H1 (cell line): ENCODE results near the gene SSRP1. TPM values are rescaled to one million over a fixed set of nuclear protein-coding genes. Genes with fewer than 3 reads are reported as not detected.

Experiments
- CTCF ChIA-PET: fragments of 300-600 bp; sonication (Branson Sonifier 250); formaldehyde crosslinking; loops from one replicate; lab custom pipeline; 2021; ENCODE audit not compliant: partially characterized antibody; lab: Charles Lee
- POLR2A ChIA-PET: fragments of 300-600 bp; sonication (Branson Sonifier 250); formaldehyde crosslinking; loops from one replicate; lab custom pipeline; 2021; ENCODE audit warnings: inconsistent platforms; ENCODE audit not compliant: partially characterized antibody; lab: Charles Lee
- DNase-seq, 2 experiments: peaks; one replicate each; pipeline versions ENCODE4 v3.0.0 to v3.0.0-alpha.2; 2010 to 2022; ENCODE audit warnings: low spot score in 2 of 2, low read depth in 1 of 2, mixed read lengths in 1 of 2
- FAIRE-seq: peaks from 2 replicates; lab custom pipeline; 2011; peaks lifted over from hg19 to GRCh38; lab: Jason Lieb, UNC
- H2AFZ ChIP-seq: 2 replicates; pipeline ENCODE4 v1.8.1; 2012; ENCODE audit warnings: low read length, inconsistent platforms
- H2AK5ac ChIP-seq: 2 replicates; pipeline ENCODE4 v1.6.1; 2013; ENCODE audit warnings: low read depth, low read length
- H2BK120ac ChIP-seq: replicated peaks from 2 replicates; pipeline ENCODE3; 2013; ENCODE audit warnings: low read depth, low read length, inconsistent platforms
- H2BK12ac ChIP-seq: 2 replicates; pipeline ENCODE4 v1.6.1; 2013; ENCODE audit warnings: low read depth, low read length
- H2BK15ac ChIP-seq: 2 replicates; pipeline ENCODE4 v1.6.1; 2013; ENCODE audit warnings: low read length
- H2BK20ac ChIP-seq: 2 replicates; pipeline ENCODE4 v1.6.1; 2013; ENCODE audit warnings: low read length
- H2BK5ac ChIP-seq: 2 replicates; pipeline ENCODE4 v1.6.1; 2013; ENCODE audit warnings: low read depth, low read length
- H3K14ac ChIP-seq: 2 replicates; pipeline ENCODE4 v1.6.1; 2013; ENCODE audit warnings: inconsistent platforms; ENCODE audit not compliant: insufficient read length
- H3K18ac ChIP-seq: 2 replicates; pipeline ENCODE4 v1.6.1; 2013; ENCODE audit warnings: low read length; ENCODE audit errors: extremely low read depth
- H3K23ac ChIP-seq: 2 replicates; pipeline ENCODE4 v1.6.1; 2013; ENCODE audit warnings: inconsistent platforms; ENCODE audit not compliant: insufficient read length
- H3K23me2 ChIP-seq: 2 replicates; pipeline ENCODE4 v1.6.1; 2013; ENCODE audit warnings: low read depth, low read length
- H3K27ac ChIP-seq: 2 replicates; pipeline ENCODE4 v1.6.1; 2011; ENCODE audit warnings: low read depth, low read length, inconsistent platforms
- H3K27me3 ChIP-seq, 4 experiments: replicated peaks in 1 of 4; 1 replicate in 1 of 4; 2 replicates in 3 of 4; pipeline versions ENCODE4 v1.6.1 to v1.8.1; 2011 to 2013; ENCODE audit warnings: low read length in 3 of 4, mild to moderate bottlenecking in 3 of 4, inconsistent platforms in 2 of 4, mixed read lengths in 2 of 4, moderate library complexity in 1 of 4; ENCODE audit not compliant: control insufficient read depth in 3 of 4, insufficient read depth in 3 of 4; ENCODE audit errors: extremely low read depth in 1 of 4
- H3K36me3 ChIP-seq, 4 experiments: 2 replicates each; pipeline versions ENCODE4 v1.6.1 to v1.8.1; 2011 to 2013; ENCODE audit warnings: mild to moderate bottlenecking in 4 of 4, low read length in 3 of 4, moderate library complexity in 2 of 4, control low read depth in 1 of 4, inconsistent platforms in 1 of 4; ENCODE audit not compliant: insufficient read depth in 4 of 4, control insufficient read depth in 2 of 4
- H3K4ac ChIP-seq: replicated peaks from 2 replicates; pipeline ENCODE3; 2013; ENCODE audit warnings: low read length, low read depth, mixed read lengths, inconsistent platforms; ENCODE audit not compliant: insufficient read length
- H3K4me1 ChIP-seq, 4 experiments: replicated peaks in 1 of 4; 1 replicate in 1 of 4; 2 replicates in 3 of 4; pipeline versions ENCODE4 v1.6.1 to v1.8.1; 2011 to 2013; ENCODE audit warnings: low read length in 3 of 4, inconsistent platforms in 2 of 4, mixed read lengths in 1 of 4; ENCODE audit not compliant: insufficient read depth in 4 of 4, control insufficient read depth in 3 of 4
- H3K4me2 ChIP-seq, 2 experiments: 2 replicates each; pipeline versions ENCODE4 v1.6.1 to v1.8.1; 2011 to 2013; ENCODE audit warnings: low read depth in 2 of 2, low read length in 2 of 2, control low read depth in 1 of 2, inconsistent platforms in 1 of 2, mild to moderate bottlenecking in 1 of 2; ENCODE audit not compliant: insufficient read depth in 1 of 2
- H3K4me3 ChIP-seq, 4 experiments: fragments of 200-600, 300-600 bp in 1 of 4; sonication (generic), shearing (Covaris generic), sonication (Bioruptor Twin) in 1 of 4; 2 replicates each; pipeline versions ENCODE4 v1.5.1 to v1.8.1; 2011 to 2016; ENCODE audit warnings: low read length in 4 of 4, low read depth in 3 of 4, control low read depth in 2 of 4, inconsistent platforms in 2 of 4, mild to moderate bottlenecking in 2 of 4, mixed read lengths in 1 of 4, moderate library complexity in 1 of 4; ENCODE audit not compliant: insufficient read depth in 2 of 4; ENCODE audit errors: extremely low read depth in 1 of 4
- H3K56ac ChIP-seq: replicated peaks from 2 replicates; pipeline ENCODE3; 2013; ENCODE audit warnings: low read depth, mild to moderate bottlenecking, mixed read lengths, low read length, inconsistent platforms; ENCODE audit not compliant: insufficient read length
- H3K79me1 ChIP-seq: 2 replicates; pipeline ENCODE4 v1.6.1; 2013; ENCODE audit warnings: low read depth, low read length, control low read depth
- H3K79me2 ChIP-seq, 2 experiments: 2 replicates each; pipeline versions ENCODE4 v1.6.1 to v1.8.1; 2012 to 2013; ENCODE audit warnings: low read length in 2 of 2, mild to moderate bottlenecking in 2 of 2, inconsistent platforms in 1 of 2; ENCODE audit not compliant: insufficient read depth in 2 of 2, control insufficient read depth in 1 of 2
- H3K9ac ChIP-seq, 4 experiments: replicated peaks in 1 of 4; 1 replicate in 1 of 4; 2 replicates in 3 of 4; pipeline versions ENCODE4 v1.6.1 to v1.8.1; 2011 to 2013; ENCODE audit warnings: low read depth in 3 of 4, low read length in 3 of 4, control low read depth in 2 of 4, mild to moderate bottlenecking in 2 of 4, moderate library complexity in 2 of 4, inconsistent platforms in 1 of 4; ENCODE audit errors: extremely low read depth in 1 of 4
- H3K9me3 ChIP-seq, 2 experiments: 2 replicates each; pipeline versions ENCODE4 v1.6.1 to v1.8.1; 2012 to 2013; ENCODE audit warnings: mild to moderate bottlenecking in 2 of 2, moderate library complexity in 2 of 2, control low read depth in 1 of 2, inconsistent platforms in 1 of 2, low read depth in 1 of 2, low read length in 1 of 2, mixed read lengths in 1 of 2; ENCODE audit not compliant: insufficient read depth in 2 of 2
- H4K20me1 ChIP-seq, 2 experiments: replicated peaks in 1 of 2; 2 replicates each; pipeline versions ENCODE3 to v1.8.1; 2011 to 2013; ENCODE audit warnings: inconsistent platforms in 2 of 2, low read length in 2 of 2, mild to moderate bottlenecking in 1 of 2; ENCODE audit not compliant: insufficient read depth in 2 of 2, control insufficient read depth in 1 of 2
- H4K5ac ChIP-seq: 2 replicates; pipeline ENCODE4 v1.6.1; 2013; ENCODE audit warnings: low read length, low read depth, mixed read lengths, inconsistent platforms; ENCODE audit not compliant: insufficient read length
- H4K8ac ChIP-seq: 2 replicates; pipeline ENCODE4 v1.8.0; 2013; ENCODE audit warnings: mild to moderate bottlenecking, moderate library complexity, low read length, inconsistent platforms; ENCODE audit not compliant: insufficient read depth; ENCODE audit errors: extremely low read depth
- H4K91ac ChIP-seq: replicated peaks from 2 replicates; pipeline ENCODE3; 2013; ENCODE audit warnings: low read length, mixed read lengths, inconsistent platforms; ENCODE audit not compliant: insufficient read length
- GABPA ChIP-seq: IDR thresholded peaks from 2 replicates; pipeline ENCODE4 v1.6.1; 2011; ENCODE audit warnings: mild to moderate bottlenecking, low read length, moderate library complexity, borderline replicate concordance; ENCODE audit not compliant: insufficient read depth
- WGBS, 2 experiments: shearing (Covaris generic) in 1 of 2; methylation state at CpG; one replicate each; pipeline versions ENCODE4 v1.1.6 to v1.1.7; 2013 to 2015; ENCODE audit warnings: low lambda C conversion rate in 2 of 2, mixed read lengths in 2 of 2, inconsistent platforms in 1 of 2, low coverage in 1 of 2, missing lambda C conversion rate in 1 of 2; ENCODE audit not compliant: insufficient replicate concordance in 2 of 2, insufficient coverage in 1 of 2, insufficient read length in 1 of 2; ENCODE audit errors: extremely low coverage in 1 of 2, missing lambda C conversion rate in 1 of 2; 5-methylcytosine and 5-hydroxymethylcytosine counted together
- polyA plus RNA-seq, 7 experiments: library from polyadenylated mRNA; depleted of rRNA in 3 of 7; stranded (reverse) in 5 of 7; unstranded in 2 of 7; fragments of >200 nt in 5 of 7; fragments of 200-250 nt in 2 of 7; gene quantifications; 1 replicate in 5 of 7; 2 replicates in 1 of 7; 4 replicates in 1 of 7; pipeline versions ENCODE4 v1.2.1 to v1.2.3, GENCODE V29; 2011 to 2013; ENCODE audit warnings: missing spikeins in 2 of 7, mixed read lengths in 2 of 7
- total RNA-seq: library from RNA; stranded (reverse); fragmentation: NEBNext Ultra II Directional; extraction: Animal tissue kit (Norgen Biotek cat#: 25700); gene quantifications from 2 replicates; pipeline ENCODE4 v1.2.1, GENCODE V29; 2021
- TF ChIP-seq, protein P1 (sequence below), 3 experiments: IDR thresholded peaks; 1 replicate in 2 of 3; 2 replicates in 1 of 3; pipeline versions ENCODE4 v1.5.1 to v1.6.1; 2011; ENCODE audit warnings: low read length in 3 of 3, mild to moderate bottlenecking in 3 of 3, inconsistent platforms in 2 of 3, low read depth in 1 of 3, moderate library complexity in 1 of 3; ENCODE audit not compliant: insufficient read depth in 1 of 3; ENCODE audit errors: control extremely low read depth in 1 of 3

Gene SSRP1
- total and polyA plus RNA-seq, 2 of the 8 experiments (the other 6 are each of a cell fraction or from before 2014, with no cell fraction given) = 259 to 281 TPM

DNA sequence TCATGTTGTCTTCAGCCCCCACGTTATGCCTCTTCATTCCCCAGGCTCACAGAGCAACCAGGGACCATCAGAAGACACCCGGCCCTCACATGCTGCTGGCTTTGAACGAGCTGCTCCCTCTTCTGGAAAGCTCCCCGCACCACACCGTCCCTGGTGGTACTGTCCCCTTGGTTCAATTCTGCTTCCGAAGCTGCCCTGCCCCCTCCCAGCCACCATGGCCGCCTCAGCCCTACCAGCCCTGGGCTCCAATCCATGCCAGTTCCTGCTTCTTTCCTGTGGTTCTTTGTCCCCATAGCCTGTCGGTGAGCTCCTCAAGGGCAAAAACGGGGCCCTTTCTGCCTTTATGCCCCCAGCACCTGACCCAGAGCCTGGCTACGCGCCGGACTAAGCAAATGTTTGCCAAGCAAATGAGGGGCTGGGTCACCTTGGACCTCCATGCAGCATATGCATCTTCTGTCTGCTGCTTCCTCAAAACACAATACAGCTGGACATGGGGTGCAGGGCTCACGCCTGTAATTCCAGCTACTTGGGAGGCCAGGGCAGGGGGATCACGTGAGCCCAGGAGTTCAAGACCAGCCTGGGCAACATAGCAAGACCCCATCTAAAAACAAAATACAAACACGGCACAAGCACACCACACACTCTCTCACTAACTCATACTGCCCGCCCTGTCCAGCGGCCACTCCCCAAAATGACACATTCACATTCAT lies 32.3 kb downstream of the SSRP1 start:
- Histone ChIP-seq H2BK20ac (no peak overlapping the region), H4K20me1 (peaks cover 5 to 17% of the 10 kb centered on the region in 2 experiments), H4K5ac (no peak overlapping the region), H3K4me2 (no peak overlapping the region), H3K18ac (no peak overlapping the region), H3K79me1 (peaks cover 19% of the 10 kb centered on the region), H2BK15ac (no peak overlapping the region), H3K9me3 (peaks cover 5 to 6% of the 10 kb centered on the region in 2 experiments; a peak in 3 of 4 replicates), H3K27me3 (no peaks in the 10 kb centered on the region), H3K27ac (no peak overlapping the region; the same call in 1 of the 2 replicates), H3K23ac (no peak overlapping the region), H3K4ac (no peak overlapping the region), H3K9ac (no peak overlapping the region), H2BK5ac (0 out of 2 replicates have a peak overlapping the region, but pooled peaks have one; percentile 24), H2AK5ac (no peak overlapping the region), H3K14ac (no peak overlapping the region), H2AFZ (no peak overlapping the region), H2BK12ac (0 out of 2 replicates have a peak overlapping the region, but pooled peaks have one; percentile 30), H3K36me3 (peaks cover 26 to 56% (median 41%) of the 10 kb centered on the region in 4 experiments), H3K4me3 (no peak overlapping the region), H3K4me1 (peaks cover 0 to 5% (median under 1%) of the 10 kb centered on the region in 4 experiments; a peak in 5 of 7 replicates), H2BK120ac (no peak overlapping the region), H3K79me2 (peaks cover 0 to 34% of the 10 kb centered on the region in 2 experiments; a peak in 2 of 4 replicates), H4K91ac (no peak overlapping the region), H4K8ac (0 out of 2 replicates have a peak overlapping the region, but pooled peaks have one; percentile 1), H3K23me2 (no peaks in the 10 kb centered on the region), H3K56ac (no peak overlapping the region)
- ChIA-PET POLR2A (interaction anchor here (1.0 to 45.7 kb wide), 5 partner anchors 4 to 77 kb away, joined by 3 to 1279 read pairs (median 5); partner anchors contain the start of genes P2RX3, PRG3, SSRP1 and TNKS1BP1), CTCF (interaction anchor here (0.6 to 2.5 kb wide), 11 partner anchors 8 to 180 kb away, joined by 3 to 13 read pairs (median 4); no protein-coding TSS in a partner anchor)
- 77% methylated on average over 17 of the region's 17 CpGs; no CpG with 5 or more reads in 1 of the 2 experiments for WGBS, 2 experiments
- DNase-seq (no peak), FAIRE-seq (no peak)
- TF ChIP-seq, protein P1, sequence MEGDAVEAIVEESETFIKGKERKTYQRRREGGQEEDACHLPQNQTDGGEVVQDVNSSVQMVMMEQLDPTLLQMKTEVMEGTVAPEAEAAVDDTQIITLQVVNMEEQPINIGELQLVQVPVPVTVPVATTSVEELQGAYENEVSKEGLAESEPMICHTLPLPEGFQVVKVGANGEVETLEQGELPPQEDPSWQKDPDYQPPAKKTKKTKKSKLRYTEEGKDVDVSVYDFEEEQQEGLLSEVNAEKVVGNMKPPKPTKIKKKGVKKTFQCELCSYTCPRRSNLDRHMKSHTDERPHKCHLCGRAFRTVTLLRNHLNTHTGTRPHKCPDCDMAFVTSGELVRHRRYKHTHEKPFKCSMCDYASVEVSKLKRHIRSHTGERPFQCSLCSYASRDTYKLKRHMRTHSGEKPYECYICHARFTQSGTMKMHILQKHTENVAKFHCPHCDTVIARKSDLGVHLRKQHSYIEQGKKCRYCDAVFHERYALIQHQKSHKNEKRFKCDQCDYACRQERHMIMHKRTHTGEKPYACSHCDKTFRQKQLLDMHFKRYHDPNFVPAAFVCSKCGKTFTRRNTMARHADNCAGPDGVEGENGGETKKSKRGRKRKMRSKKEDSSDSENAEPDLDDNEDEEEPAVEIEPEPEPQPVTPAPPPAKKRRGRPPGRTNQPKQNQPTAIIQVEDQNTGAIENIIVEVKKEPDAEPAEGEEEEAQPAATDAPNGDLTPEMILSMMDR (IDR thresholded peaks at IDR 0.05; ENCODE audit: control extremely low read depth in 1 of 3, insufficient read depth in 1 of 3, low read depth in 1 of 3, low read length in 3 of 3) = peak; percentile 12 to 41 (median 27); a peak in 3 of 4 replicates
- no peak for TF ChIP-seq GABPA
